ENCODE data around the gene BRME1. TPM values are rescaled to one million over a fixed set of nuclear protein-coding genes. Genes with fewer than 3 reads are reported as not detected.

BRME1 gene
- total RNA-seq, 4 donors from 2014 or later, result 0.66 to 3.0 (median 1.0) TPM; not detected in 1

- no peak for TF ChIP-seq CTCF (IDR thresholded peaks at IDR 0.05; ENCODE audit: low read depth)
Measured at GRCh38 chr19:13946414-13946813, 40.5 kb upstream of the BRME1 start.

GRCh38 chr19:13942023-13942684 is 36.2 kb upstream of the BRME1 start:
- no peak for TF ChIP-seq CTCF (IDR thresholded peaks at IDR 0.05; ENCODE audit: low read depth)

GRCh38 chr19:13938301-13939064 is 32.6 kb upstream of the BRME1 start, which contains the start of gene PODNL1:
TSS of gene PODNL1 (minus strand) at chr19:13938417. CDS start at chr19:13938181, 236 bp downstream.
- TF ChIP-seq CTCF (IDR thresholded peaks at IDR 0.05; ENCODE audit: low read depth), result no peak

- TF ChIP-seq CTCF (IDR thresholded peaks at IDR 0.05; ENCODE audit: low read depth), result no peak
Measured at GRCh38 chr19:13937479-13938300, 31.8 kb upstream of the BRME1 start.

GRCh38 chr19:13935765-13936510 is 30.0 kb upstream of the BRME1 start:
- no peak for TF ChIP-seq CTCF (IDR thresholded peaks at IDR 0.05; ENCODE audit: low read depth)

- no peak for TF ChIP-seq CTCF (IDR thresholded peaks at IDR 0.05; ENCODE audit: low read depth)
Measured at GRCh38 chr19:13934785-13935109, 28.8 kb upstream of the BRME1 start.
